Parathyroid adenoma (tissue), 2 donors: ENCODE data around the gene NID2.

ENCODE experiments used
- H2AFZ ChIP-seq: fragments of 300-600 bp; sonication (generic); one replicate; pipeline ENCODE4 v1.7.0; 2017; ENCODE audit warnings: antibody characterized with exemption, mild to moderate bottlenecking
- H3K27ac ChIP-seq: fragments of 300-600 bp; sonication (generic); one replicate; pipeline ENCODE4 v1.7.0; 2017
- H3K27me3 ChIP-seq: fragments of 300-600 bp; sonication (generic); one replicate; pipeline ENCODE4 v1.7.0; 2017; ENCODE audit warnings: low read length; ENCODE audit not compliant: control insufficient read depth, insufficient read depth
- H3K36me3 ChIP-seq: fragments of 300-600 bp; sonication (generic); one replicate; pipeline ENCODE4 v1.7.0; 2017; ENCODE audit warnings: low read length; ENCODE audit not compliant: control insufficient read depth, insufficient read depth
- H3K4me1 ChIP-seq: fragments of 300-600 bp; sonication (generic); one replicate; pipeline ENCODE4 v1.7.0; 2017; ENCODE audit warnings: control low read depth
- H3K4me2 ChIP-seq: fragments of 300-600 bp; sonication (generic); one replicate; pipeline ENCODE4 v1.7.0; 2017; ENCODE audit warnings: low read length
- H3K4me3 ChIP-seq: fragments of 300-600 bp; sonication (generic); one replicate; pipeline ENCODE4 v1.7.0; 2017; ENCODE audit warnings: low read depth, low read length
- H3K79me2 ChIP-seq: fragments of 300-600 bp; sonication (generic); one replicate; pipeline ENCODE4 v1.7.0; 2017; ENCODE audit warnings: control low read depth
- H3K9ac ChIP-seq: fragments of 300-600 bp; sonication (generic); one replicate; pipeline ENCODE4 v1.7.0; 2017; ENCODE audit warnings: mild to moderate bottlenecking
- H3K9me3 ChIP-seq: fragments of 300-600 bp; sonication (generic); one replicate; pipeline ENCODE4 v1.7.0; 2017; ENCODE audit warnings: low read length; ENCODE audit not compliant: control insufficient read depth
- TF ChIP-seq, protein P1 (sequence below): fragments of 300-600 bp; sonication (generic); IDR thresholded peaks from one replicate; pipeline ENCODE4 v1.7.0; 2017; ENCODE audit warnings: antibody characterized with exemption, mild to moderate bottlenecking
- donor health status: primary hyperparathyroidism.

Gene NID2

GRCh38 chr14:52060080-52060479 lies 8.8 kb downstream of the NID2 start:
- TF ChIP-seq, protein P1, sequence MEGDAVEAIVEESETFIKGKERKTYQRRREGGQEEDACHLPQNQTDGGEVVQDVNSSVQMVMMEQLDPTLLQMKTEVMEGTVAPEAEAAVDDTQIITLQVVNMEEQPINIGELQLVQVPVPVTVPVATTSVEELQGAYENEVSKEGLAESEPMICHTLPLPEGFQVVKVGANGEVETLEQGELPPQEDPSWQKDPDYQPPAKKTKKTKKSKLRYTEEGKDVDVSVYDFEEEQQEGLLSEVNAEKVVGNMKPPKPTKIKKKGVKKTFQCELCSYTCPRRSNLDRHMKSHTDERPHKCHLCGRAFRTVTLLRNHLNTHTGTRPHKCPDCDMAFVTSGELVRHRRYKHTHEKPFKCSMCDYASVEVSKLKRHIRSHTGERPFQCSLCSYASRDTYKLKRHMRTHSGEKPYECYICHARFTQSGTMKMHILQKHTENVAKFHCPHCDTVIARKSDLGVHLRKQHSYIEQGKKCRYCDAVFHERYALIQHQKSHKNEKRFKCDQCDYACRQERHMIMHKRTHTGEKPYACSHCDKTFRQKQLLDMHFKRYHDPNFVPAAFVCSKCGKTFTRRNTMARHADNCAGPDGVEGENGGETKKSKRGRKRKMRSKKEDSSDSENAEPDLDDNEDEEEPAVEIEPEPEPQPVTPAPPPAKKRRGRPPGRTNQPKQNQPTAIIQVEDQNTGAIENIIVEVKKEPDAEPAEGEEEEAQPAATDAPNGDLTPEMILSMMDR = no peak

DNA sequence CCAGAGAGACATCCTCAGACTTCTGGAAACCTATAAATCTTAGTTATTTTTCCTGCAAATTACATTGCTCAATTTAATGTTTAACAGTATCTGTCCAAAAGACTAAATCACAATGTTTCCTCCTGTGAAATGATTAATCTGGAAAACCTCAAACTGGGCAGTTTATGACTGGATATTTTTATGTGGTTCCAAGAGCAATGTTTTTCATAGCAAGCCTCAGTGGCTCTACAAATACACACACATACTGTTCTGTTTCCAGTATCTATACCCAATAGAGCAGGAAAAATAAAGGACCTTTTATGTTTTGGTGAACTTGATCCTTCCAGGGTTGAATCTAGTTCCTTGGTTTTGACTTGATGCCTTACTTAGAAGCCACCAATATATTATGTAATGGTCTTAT lies 9.2 kb downstream of the NID2 start:
- H3K9me3 ChIP-seq = no peaks in the 10 kb centered on the region
- H3K27me3 ChIP-seq = no peaks in the 10 kb centered on the region
- H3K27ac ChIP-seq = no peak overlapping the region
- H3K79me2 ChIP-seq = peaks cover 3% of the 10 kb centered on the region
- no peak overlapping the region for H3K4me3 ChIP-seq
- no peaks in the 10 kb centered on the region for H3K36me3 ChIP-seq
- H3K4me2 ChIP-seq = no peak overlapping the region
- no peak overlapping the region for H3K9ac ChIP-seq
- H3K4me1 ChIP-seq = peaks cover 20% of the 10 kb centered on the region
- TF ChIP-seq, protein P1 = no peak
- peak overlapping the region; percentile 23 for H2AFZ ChIP-seq

More at GRCh38 chr14:52060080-52060479, 8.8 kb downstream of the NID2 start:
- Histone ChIP-seq H3K79me2 (peaks cover 3% of the 10 kb centered on the region), H3K4me1 (peaks cover 25% of the 10 kb centered on the region), H3K36me3 (no peaks in the 10 kb centered on the region), H3K27me3 (no peaks in the 10 kb centered on the region), H3K9ac (no peak overlapping the region), H3K9me3 (no peaks in the 10 kb centered on the region), H2AFZ (peak overlapping the region; percentile 23), H3K4me2 (no peak overlapping the region), H3K27ac (no peak overlapping the region), H3K4me3 (no peak overlapping the region)

DNA sequence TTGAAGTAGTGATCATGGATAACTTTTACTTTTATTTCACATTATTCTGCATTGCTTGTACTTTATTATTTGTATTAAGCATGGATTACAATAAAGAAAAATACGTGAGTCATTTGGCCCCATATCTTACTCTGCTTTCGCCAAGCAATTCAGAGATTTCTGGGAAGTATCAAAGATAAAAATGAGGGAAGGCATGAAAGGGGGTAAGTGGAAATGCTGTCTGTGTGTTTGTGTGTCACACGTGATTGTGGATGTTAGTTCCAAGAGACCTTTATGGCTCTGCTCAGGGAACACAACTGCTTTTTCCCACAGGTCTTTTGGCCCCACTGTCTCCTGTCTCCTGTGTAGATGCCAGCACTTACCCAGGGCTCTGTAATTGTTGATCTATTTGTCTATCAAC lies 10.5 kb downstream of the NID2 start:
- Histone ChIP-seq H3K4me2 (no peak overlapping the region), H2AFZ (no peak overlapping the region), H3K4me3 (no peak overlapping the region), H3K27ac (no peak overlapping the region), H3K36me3 (no peaks in the 10 kb centered on the region), H3K9ac (no peak overlapping the region), H3K9me3 (no peaks in the 10 kb centered on the region), H3K79me2 (peaks cover 3% of the 10 kb centered on the region), H3K4me1 (peaks cover 9% of the 10 kb centered on the region), H3K27me3 (no peaks in the 10 kb centered on the region)
- TF ChIP-seq, protein P1 = no peak

DNA sequence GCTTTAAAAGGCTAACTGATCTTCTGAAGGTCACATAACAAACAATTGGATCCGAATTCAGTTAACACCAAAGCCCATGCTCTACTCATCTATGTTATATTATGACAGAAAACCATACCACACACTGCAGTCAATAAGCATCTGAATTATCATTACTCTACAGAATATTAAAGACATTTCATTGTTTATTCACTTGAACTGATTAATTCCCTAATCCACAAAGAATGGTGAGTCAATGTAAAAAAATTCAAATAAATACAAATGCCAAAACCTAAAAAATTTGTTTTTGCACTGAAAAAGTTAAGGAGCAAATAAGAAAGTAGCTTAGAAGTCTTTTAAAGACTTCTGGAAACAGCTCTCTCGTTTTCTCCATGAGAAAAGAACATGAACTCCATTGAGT lies 13.7 kb downstream of the NID2 start:
- H3K27ac ChIP-seq = no peak overlapping the region
- no peak overlapping the region for H3K9ac ChIP-seq
- peaks cover 18% of the 10 kb centered on the region for H3K4me1 ChIP-seq
- H3K4me2 ChIP-seq = no peak overlapping the region
- H3K79me2 ChIP-seq = peaks cover 6% of the 10 kb centered on the region
- no peaks in the 10 kb centered on the region for H3K9me3 ChIP-seq
- H3K27me3 ChIP-seq = no peaks in the 10 kb centered on the region
- no peak overlapping the region for H2AFZ ChIP-seq
- H3K36me3 ChIP-seq = no peaks in the 10 kb centered on the region
- TF ChIP-seq, protein P1 = no peak
- no peak overlapping the region for H3K4me3 ChIP-seq

- Histone ChIP-seq H3K79me2 (peaks cover 7% of the 10 kb centered on the region), H3K4me2 (no peak overlapping the region), H3K9ac (no peak overlapping the region), H3K4me3 (no peak overlapping the region), H3K27me3 (no peaks in the 10 kb centered on the region), H3K9me3 (no peaks in the 10 kb centered on the region), H3K27ac (no peak overlapping the region), H2AFZ (no peak overlapping the region), H3K36me3 (no peaks in the 10 kb centered on the region), H3K4me1 (peaks cover 16% of the 10 kb centered on the region)
- TF ChIP-seq, protein P1 = no peak
These were observed 14.2 kb downstream of the NID2 start for GRCh38 chr14:52054678-52055077.
